ENCODE results near the gene TRPC4AP. TPM values are rescaled to one million over a fixed set of nuclear protein-coding genes. Genes with fewer than 3 reads are reported as not detected.

The TRPC4AP gene
- total and polyA plus RNA-seq, 2 of the 8 experiments (the other 6 are each of a cell fraction or from before 2014, with no cell fraction given): 73.1 to 74.8 TPM

GRCh38 chr20:35055445-35056276 is 36.9 kb downstream of the TRPC4AP start:
- no peak for FAIRE-seq
- Histone ChIP-seq H2BK20ac (ENCODE audit: low read length) (no peak overlapping the region), H3K36me3 (ENCODE audit: control insufficient read depth in 2 of 4, insufficient read depth in 4 of 4, low read length in 3 of 4) (peaks cover 0 to 9% (median 2%) of the 10 kb centered on the region in 4 experiments; a peak in 3 of 8 replicates), H3K23me2 (ENCODE audit: low read depth, low read length) (no peaks in the 10 kb centered on the region), H4K20me1 (replicated peaks in 1 of 2; ENCODE audit: control insufficient read depth in 1 of 2, insufficient read depth in 2 of 2, low read length in 2 of 2) (peaks cover 0 to 2% of the 10 kb centered on the region in 2 experiments), H4K5ac (ENCODE audit: insufficient read length, low read depth, low read length) (no peak overlapping the region), H3K4me2 (ENCODE audit: insufficient read depth in 1 of 2, low read depth in 2 of 2, low read length in 2 of 2) (no peak overlapping the region), H3K4me1 (replicated peaks in 1 of 4; ENCODE audit: control insufficient read depth in 3 of 4, insufficient read depth in 4 of 4, low read length in 3 of 4) (no peaks in the 10 kb centered on the region), H4K8ac (ENCODE audit: extremely low read depth, insufficient read depth, low read length) (no peak overlapping the region), H2BK15ac (ENCODE audit: low read length) (no peak overlapping the region), H2BK12ac (ENCODE audit: low read depth, low read length) (no peak overlapping the region), H3K56ac (replicated peaks; ENCODE audit: insufficient read length, low read depth, low read length) (no peak overlapping the region), H3K14ac (ENCODE audit: insufficient read length) (no peak overlapping the region), H3K27ac (ENCODE audit: low read depth, low read length) (no peak overlapping the region), H3K9ac (replicated peaks in 1 of 4; ENCODE audit: extremely low read depth in 1 of 4, low read depth in 3 of 4, low read length in 3 of 4) (no peak overlapping the region), H3K4ac (replicated peaks; ENCODE audit: insufficient read length, low read depth, low read length) (no peak overlapping the region), H3K9me3 (ENCODE audit: insufficient read depth in 2 of 2, low read depth in 1 of 2, low read length in 1 of 2) (no peaks in the 10 kb centered on the region), H2AFZ (ENCODE audit: low read length) (no peak overlapping the region), H2BK120ac (replicated peaks; ENCODE audit: low read depth, low read length) (no peak overlapping the region), H3K23ac (ENCODE audit: insufficient read length) (no peak overlapping the region), H3K18ac (ENCODE audit: extremely low read depth, low read length) (no peak overlapping the region), H2BK5ac (ENCODE audit: low read depth, low read length) (no peak overlapping the region), H2AK5ac (ENCODE audit: low read depth, low read length) (no peak overlapping the region), H3K4me3 (ENCODE audit: extremely low read depth in 1 of 4, insufficient read depth in 2 of 4, low read depth in 3 of 4, low read length in 4 of 4) (no peak overlapping the region), H4K91ac (replicated peaks; ENCODE audit: insufficient read length, low read length) (no peak overlapping the region), H3K27me3 (replicated peaks in 1 of 4; ENCODE audit: control insufficient read depth in 3 of 4, extremely low read depth in 1 of 4, insufficient read depth in 3 of 4, low read length in 3 of 4) (no peaks in the 10 kb centered on the region), H3K79me1 (ENCODE audit: low read depth, low read length) (peaks cover 3% of the 10 kb centered on the region), H3K79me2 (ENCODE audit: control insufficient read depth in 1 of 2, insufficient read depth in 2 of 2, low read length in 2 of 2) (peaks cover 0 to 20% of the 10 kb centered on the region in 2 experiments; a peak in 2 of 4 replicates)
- CTCF ChIA-PET (ENCODE audit: partially characterized antibody): no interaction called here
- 87% methylated on average over 9 of the region's 9 CpGs; no CpG with 5 or more reads in 1 of the 2 experiments for WGBS, 2 experiments (ENCODE audit: extremely low coverage in 1 of 2, insufficient coverage in 1 of 2, insufficient read length in 1 of 2, insufficient replicate concordance in 2 of 2, low coverage in 1 of 2, low lambda C conversion rate in 2 of 2, missing lambda C conversion rate in 1 of 2)
- DNase-seq (ENCODE audit: low read depth in 1 of 2, low spot score in 2 of 2): no peak
- POLR2A ChIA-PET (ENCODE audit: partially characterized antibody): no interaction called here
- TF ChIP-seq TEAD4 (IDR thresholded peaks at IDR 0.05; ENCODE audit: low read depth, low read length): no peak
- no peak for TF ChIP-seq ASH2L (IDR thresholded peaks at IDR 0.05; ENCODE audit: low read length)
- no peak for TF ChIP-seq YY1 (IDR thresholded peaks at IDR 0.05; ENCODE audit: low read depth, low read length)
- TF ChIP-seq MAX (IDR thresholded peaks at IDR 0.05): no peak
- no peak for TF ChIP-seq GTF2F1 (IDR thresholded peaks at IDR 0.05; ENCODE audit: borderline replicate concordance, low read depth, low read length)
- TF ChIP-seq POLR2A (IDR thresholded peaks at IDR 0.05; ENCODE audit: control extremely low read depth in 1 of 2, low read depth in 2 of 2, low read length in 2 of 2): no peak
- no peak for TF ChIP-seq CEBPB (IDR thresholded peaks at IDR 0.05; ENCODE audit: low read depth, low read length)
- TF ChIP-seq ZNF274 (IDR thresholded peaks at IDR 0.05; ENCODE audit: borderline replicate concordance, extremely low read depth, low read length): no peak
- TF ChIP-seq SRF (IDR thresholded peaks at IDR 0.05; ENCODE audit: low read depth, low read length): no peak
- no peak for TF ChIP-seq MAFK (IDR thresholded peaks at IDR 0.05; ENCODE audit: low read depth, low read length)

All from H1 (cell line).